NB4 (cell line): ENCODE data around the gene MGA.

Experiments used
- CTCF ChIP-seq: IDR thresholded peaks from one replicate; pipeline ENCODE4 v1.5.1; 2012; ENCODE audit warnings: low read depth, low read length
- POLR2A ChIP-seq: IDR thresholded peaks from 2 replicates; pipeline ENCODE4 v1.6.1; 2011; ENCODE audit warnings: mild to moderate bottlenecking; ENCODE audit not compliant: insufficient read length; ENCODE audit errors: extremely low read depth

DNA sequence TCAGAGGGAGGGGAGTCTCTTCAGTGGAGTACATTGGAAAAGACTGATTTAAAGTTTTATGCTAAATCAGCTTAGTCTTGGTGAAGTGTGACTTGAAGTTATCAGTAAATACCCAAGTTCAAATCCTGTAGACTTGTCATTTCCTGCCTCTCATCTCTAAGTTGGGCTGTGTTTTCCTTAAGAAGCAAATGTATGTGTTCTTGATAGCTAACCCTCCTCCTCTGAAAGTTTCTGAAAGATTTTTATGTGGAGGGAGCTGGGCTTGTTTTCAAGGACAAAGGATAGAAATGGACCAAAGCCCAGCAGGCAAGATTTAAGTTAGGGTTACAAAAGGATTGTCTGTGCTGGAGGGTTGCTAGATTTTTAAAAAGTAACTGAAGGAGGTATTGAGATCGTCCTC lies 118.3 kb downstream of the MGA start:
- TF ChIP-seq CTCF (no peak), POLR2A (no peak)
